HG03159 (cell line): ENCODE measurements around the gene ESYT1.

Source experiments
- ATAC-seq: cut with Tn5 transposase; IDR thresholded peaks from one replicate; pipeline ENCODE4 v1.9.1; 2021; ENCODE audit warnings: mild to moderate bottlenecking, moderate library complexity; ENCODE audit not compliant: unreplicated experiment

The ESYT1 gene

GRCh38 chr12:56128670-56129205 is 671 bp downstream of the ESYT1 start:
- ATAC-seq, result no peak

DNA sequence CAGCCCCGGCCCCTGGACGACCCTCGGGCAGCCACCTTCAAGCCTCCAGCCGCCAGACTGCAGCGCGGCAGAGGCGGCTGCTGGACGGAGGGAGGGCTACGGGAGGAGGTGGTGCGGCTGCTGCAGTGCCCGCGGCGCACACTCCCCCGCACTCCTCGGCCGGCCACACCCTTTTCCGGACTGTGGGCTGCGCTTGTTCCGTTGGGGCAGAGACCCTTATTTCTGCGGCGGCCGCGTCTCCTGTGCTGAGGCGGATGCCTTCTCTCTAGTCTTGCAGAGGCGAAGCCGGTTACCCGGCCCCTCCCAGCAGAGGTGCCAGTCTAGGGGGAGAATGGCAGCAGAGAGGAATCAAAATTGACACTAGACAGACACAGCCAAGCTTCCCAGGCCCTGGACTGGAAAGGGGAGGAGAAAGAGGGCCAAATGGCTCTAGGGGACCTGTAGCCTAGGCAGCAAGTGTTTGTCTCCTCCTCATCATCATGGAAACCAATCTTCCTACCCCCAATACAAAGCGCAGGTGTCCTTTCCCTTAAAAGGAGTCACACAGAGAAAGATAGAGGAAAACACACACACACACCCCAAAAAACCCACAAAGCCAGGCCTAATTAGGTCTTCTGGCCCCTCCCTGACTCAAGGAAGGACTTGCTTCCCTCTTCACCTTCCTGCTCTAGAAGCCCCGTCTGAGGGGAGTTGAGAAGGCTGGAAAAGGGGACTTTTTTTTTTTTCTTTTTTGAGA is 1.3 kb downstream of the ESYT1 start:
- ATAC-seq, result peak; percentile 19

GRCh38 chr12:56129942-56130495 is 2.0 kb downstream of the ESYT1 start:
- no peak for ATAC-seq

GRCh38 chr12:56130876-56131275 is 2.8 kb downstream of the ESYT1 start:
- no peak for ATAC-seq

- ATAC-seq, result no peak
These were observed 6.8 kb downstream of the ESYT1 start for GRCh38 chr12:56134897-56135296.

- ATAC-seq, result no peak
These were observed 9.9 kb downstream of the ESYT1 start for GRCh38 chr12:56137853-56138571.

- no peak for ATAC-seq
These were observed 14.1 kb downstream of the ESYT1 start for GRCh38 chr12:56141946-56142784.

DNA sequence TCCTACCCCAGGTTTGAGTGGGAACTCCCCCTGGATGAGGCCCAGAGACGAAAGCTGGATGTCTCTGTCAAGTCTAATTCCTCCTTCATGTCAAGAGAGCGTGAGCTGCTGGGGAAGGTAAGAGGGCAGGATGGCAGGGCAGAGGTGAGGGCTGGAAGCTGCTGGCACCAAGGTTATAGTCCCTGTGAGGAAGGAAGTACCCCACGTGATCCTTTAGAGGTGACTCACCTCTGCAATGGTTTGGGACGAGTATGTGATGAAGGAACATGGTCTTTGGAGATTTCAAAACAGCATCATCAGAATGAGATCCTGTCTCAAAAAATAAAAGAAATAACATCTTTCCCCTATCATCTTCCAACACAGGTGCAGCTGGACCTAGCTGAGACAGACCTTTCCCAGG is 15.2 kb downstream of the ESYT1 start:
- ATAC-seq, result no peak

- no peak for ATAC-seq
These were observed 15.8 kb downstream of the ESYT1 start for GRCh38 chr12:56143870-56144269.

GRCh38 chr12:56145217-56145616 is 17.1 kb downstream of the ESYT1 start:
- ATAC-seq, result no peak

- no peak for ATAC-seq
These were observed 18.7 kb downstream of the ESYT1 start for GRCh38 chr12:56146492-56147460.

GRCh38 chr12:56150563-56150962 is 22.5 kb downstream of the ESYT1 start:
- no peak for ATAC-seq

- peak; percentile 69 for ATAC-seq
These were observed 23.6 kb downstream of the ESYT1 start for GRCh38 chr12:56151672-56152131.

DNA sequence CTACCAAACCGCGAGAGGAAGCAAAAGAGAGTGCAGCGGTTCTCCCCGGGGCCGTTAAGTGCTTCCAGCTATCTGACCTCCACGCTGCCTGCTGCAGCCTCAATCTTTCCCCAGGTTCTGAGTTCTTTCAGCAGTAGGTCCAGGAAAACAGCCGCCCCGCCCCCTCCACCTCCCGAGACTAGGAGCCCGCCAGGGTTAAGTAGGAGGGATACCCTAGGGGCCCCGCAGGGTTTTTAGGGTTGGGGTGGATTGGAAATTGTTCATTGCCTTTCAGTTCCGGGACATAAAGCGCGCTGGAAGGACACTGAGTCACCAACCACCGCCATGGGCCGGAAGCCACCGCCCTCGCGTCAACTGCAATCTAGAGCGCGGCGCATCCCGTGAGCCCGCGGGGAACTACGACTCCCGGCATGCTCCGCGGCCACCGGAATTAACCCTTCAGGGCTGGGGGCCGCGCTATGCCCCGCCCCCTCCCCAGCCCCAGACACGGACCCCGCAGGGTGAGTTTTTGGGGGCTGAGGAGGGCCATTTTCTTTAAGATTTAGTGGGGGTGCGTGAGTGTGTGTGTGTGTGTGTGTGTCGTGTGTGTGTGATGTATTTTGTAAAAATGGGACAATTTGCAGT is 24.2 kb downstream of the ESYT1 start, which contains the start of gene MYL6B:
TSS of gene MYL6B (plus strand) at position 456 of the 624 bp plus-strand sequence. CDS start 1,332 bp downstream, outside the sequence.
- ATAC-seq, result peak; percentile 68

- no peak for ATAC-seq
These were observed 24.9 kb downstream of the ESYT1 start for GRCh38 chr12:56152756-56153677.

- no peak for ATAC-seq
These were observed 25.6 kb downstream of the ESYT1 start for GRCh38 chr12:56153678-56154065.

GRCh38 chr12:56154246-56154771 is 26.2 kb downstream of the ESYT1 start:
- no peak for ATAC-seq

DNA sequence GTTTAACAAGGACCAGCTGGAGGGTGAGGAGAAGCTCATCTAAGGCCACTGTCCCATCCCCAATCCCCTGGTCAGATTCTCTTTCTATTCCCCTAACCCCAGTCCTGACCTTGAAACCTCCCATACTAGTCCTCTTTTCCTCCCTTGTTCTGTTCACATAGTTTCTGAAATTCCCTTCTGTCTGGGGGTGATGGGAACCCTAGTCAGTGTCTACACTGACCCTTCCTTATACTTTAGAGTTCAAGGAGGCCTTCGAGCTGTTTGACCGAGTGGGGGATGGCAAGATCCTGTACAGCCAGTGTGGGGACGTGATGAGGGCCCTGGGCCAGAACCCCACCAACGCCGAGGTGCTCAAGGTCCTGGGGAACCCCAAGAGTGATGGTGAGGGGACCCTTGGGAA is 26.8 kb downstream of the ESYT1 start:
- no peak for ATAC-seq
